HepG2 (cell line): Measurements from ENCODE around the gene KLF12. TPM values are rescaled to one million over a fixed set of nuclear protein-coding genes. Genes with fewer than 3 reads are reported as not detected.

Experiments used
- AGO1 ChIP-seq: fragments of 200-400 bp; formaldehyde crosslinking; IDR thresholded peaks from 2 replicates; pipeline ENCODE4 v1.6.1; 2017; ENCODE audit warnings: mild to moderate bottlenecking, low read depth, low read length, moderate library complexity; ENCODE audit not compliant: poor library complexity, severe bottlenecking
- CC2D1A ChIP-seq: sonication (generic); formaldehyde crosslinking; IDR thresholded peaks from 2 replicates; pipeline ENCODE4 v1.8.1; 2023; ENCODE audit warnings: mild to moderate bottlenecking, missing genetic modification reagents
- KMT2B ChIP-seq: IDR thresholded peaks from 2 replicates; pipeline ENCODE4 v1.6.1; 2016; ENCODE audit warnings: missing genetic modification reagents, missing compliant biosample characterization
- TRIM24 ChIP-seq: sonication (generic); formaldehyde crosslinking; IDR thresholded peaks from 2 replicates; pipeline ENCODE4 v1.8.0; 2022; ENCODE audit warnings: mild to moderate bottlenecking, missing genetic modification reagents
- polyA plus RNA-seq, 8 experiments: library from polyadenylated mRNA; depleted of rRNA in 3 of 8; stranded (reverse) in 7 of 8; unstranded in 1 of 8; fragments of >200 nt; fragmentation: Illumina TruSeq in 4 of 8; extraction: Trizol in 4 of 8; gene quantifications; 2 replicates each; pipeline versions ENCODE4 v1.2.1 to v1.2.3, GENCODE V29; 2011 to 2016; ENCODE audit warnings: low read depth in 4 of 8, missing spikeins in 1 of 8, mixed read lengths in 1 of 8; ENCODE audit not compliant: insufficient read depth in 1 of 8
- total RNA-seq, 5 experiments: library from RNA; depleted of rRNA; stranded (reverse); fragments of >200 nt; fragmentation: Illumina TruSeq; extraction: Trizol; gene quantifications; 2 replicates each; pipeline ENCODE4 v1.2.3, GENCODE V29; 2016; ENCODE audit warnings: low read depth in 1 of 5
- TF ChIP-seq, protein P1 (sequence below): sonication (generic); formaldehyde crosslinking; IDR thresholded peaks from 2 replicates; pipeline ENCODE4 v1.4.0; 2020; ENCODE audit warnings: missing genetic modification reagents
- TF ChIP-seq, protein P2 (sequence below): sonication (generic); formaldehyde crosslinking; IDR thresholded peaks from 2 replicates; pipeline ENCODE4 v1.5.1; 2020; ENCODE audit warnings: mild to moderate bottlenecking, missing genetic modification reagents, borderline replicate concordance

Gene KLF12
- total and polyA plus RNA-seq, 2 of the 13 experiments (the other 11 are each of a cell fraction or from before 2014, with no cell fraction given): 0.66 to 1.5 TPM

DNA sequence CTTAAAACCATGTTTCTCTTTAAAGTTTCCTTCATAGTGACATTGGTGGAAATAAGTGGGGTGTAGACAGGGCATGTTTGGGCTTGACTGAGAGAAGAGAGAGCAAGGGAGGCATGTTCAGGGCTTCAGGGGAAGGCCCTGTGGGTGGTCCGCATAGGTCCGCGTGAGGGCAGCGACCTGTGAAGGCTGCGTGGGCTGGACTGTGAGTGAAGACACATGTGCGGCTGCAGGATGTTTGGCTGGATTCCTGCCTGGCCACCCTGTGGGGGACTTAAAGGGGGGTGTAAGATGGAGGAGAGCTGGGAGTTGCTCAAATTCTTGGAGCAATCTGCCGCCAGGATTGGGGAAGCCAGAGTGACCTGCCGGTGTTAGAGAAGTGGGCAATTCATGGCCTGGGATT lies 23.8 kb upstream of the KLF12 start (continued):
- TF ChIP-seq KMT2B (CRISPR knock-in tag) (no peak), TRIM24 (CRISPR knock-in tag) (no peak), AGO1 (no peak), CC2D1A (CRISPR knock-in tag) (no peak)
- TF ChIP-seq, protein P1, sequence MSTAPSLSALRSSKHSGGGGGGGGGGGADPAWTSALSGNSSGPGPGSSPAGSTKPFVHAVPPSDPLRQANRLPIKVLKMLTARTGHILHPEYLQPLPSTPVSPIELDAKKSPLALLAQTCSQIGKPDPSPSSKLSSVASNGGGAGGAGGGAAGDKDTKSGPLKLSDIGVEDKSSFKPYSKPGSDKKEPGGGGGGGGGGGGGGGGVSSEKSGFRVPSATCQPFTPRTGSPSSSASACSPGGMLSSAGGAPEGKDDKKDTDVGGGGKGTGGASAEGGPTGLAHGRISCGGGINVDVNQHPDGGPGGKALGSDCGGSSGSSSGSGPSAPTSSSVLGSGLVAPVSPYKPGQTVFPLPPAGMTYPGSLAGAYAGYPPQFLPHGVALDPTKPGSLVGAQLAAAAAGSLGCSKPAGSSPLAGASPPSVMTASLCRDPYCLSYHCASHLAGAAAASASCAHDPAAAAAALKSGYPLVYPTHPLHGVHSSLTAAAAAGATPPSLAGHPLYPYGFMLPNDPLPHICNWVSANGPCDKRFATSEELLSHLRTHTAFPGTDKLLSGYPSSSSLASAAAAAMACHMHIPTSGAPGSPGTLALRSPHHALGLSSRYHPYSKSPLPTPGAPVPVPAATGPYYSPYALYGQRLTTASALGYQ: no peak
- TF ChIP-seq, protein P2, sequence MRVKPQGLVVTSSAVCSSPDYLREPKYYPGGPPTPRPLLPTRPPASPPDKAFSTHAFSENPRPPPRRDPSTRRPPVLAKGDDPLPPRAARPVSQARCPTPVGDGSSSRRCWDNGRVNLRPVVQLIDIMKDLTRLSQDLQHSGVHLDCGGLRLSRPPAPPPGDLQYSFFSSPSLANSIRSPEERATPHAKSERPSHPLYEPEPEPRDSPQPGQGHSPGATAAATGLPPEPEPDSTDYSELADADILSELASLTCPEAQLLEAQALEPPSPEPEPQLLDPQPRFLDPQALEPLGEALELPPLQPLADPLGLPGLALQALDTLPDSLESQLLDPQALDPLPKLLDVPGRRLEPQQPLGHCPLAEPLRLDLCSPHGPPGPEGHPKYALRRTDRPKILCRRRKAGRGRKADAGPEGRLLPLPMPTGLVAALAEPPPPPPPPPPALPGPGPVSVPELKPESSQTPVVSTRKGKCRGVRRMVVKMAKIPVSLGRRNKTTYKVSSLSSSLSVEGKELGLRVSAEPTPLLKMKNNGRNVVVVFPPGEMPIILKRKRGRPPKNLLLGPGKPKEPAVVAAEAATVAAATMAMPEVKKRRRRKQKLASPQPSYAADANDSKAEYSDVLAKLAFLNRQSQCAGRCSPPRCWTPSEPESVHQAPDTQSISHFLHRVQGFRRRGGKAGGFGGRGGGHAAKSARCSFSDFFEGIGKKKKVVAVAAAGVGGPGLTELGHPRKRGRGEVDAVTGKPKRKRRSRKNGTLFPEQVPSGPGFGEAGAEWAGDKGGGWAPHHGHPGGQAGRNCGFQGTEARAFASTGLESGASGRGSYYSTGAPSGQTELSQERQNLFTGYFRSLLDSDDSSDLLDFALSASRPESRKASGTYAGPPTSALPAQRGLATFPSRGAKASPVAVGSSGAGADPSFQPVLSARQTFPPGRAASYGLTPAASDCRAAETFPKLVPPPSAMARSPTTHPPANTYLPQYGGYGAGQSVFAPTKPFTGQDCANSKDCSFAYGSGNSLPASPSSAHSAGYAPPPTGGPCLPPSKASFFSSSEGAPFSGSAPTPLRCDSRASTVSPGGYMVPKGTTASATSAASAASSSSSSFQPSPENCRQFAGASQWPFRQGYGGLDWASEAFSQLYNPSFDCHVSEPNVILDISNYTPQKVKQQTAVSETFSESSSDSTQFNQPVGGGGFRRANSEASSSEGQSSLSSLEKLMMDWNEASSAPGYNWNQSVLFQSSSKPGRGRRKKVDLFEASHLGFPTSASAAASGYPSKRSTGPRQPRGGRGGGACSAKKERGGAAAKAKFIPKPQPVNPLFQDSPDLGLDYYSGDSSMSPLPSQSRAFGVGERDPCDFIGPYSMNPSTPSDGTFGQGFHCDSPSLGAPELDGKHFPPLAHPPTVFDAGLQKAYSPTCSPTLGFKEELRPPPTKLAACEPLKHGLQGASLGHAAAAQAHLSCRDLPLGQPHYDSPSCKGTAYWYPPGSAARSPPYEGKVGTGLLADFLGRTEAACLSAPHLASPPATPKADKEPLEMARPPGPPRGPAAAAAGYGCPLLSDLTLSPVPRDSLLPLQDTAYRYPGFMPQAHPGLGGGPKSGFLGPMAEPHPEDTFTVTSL (CRISPR knock-in tag): no peak
